ENCODE results near the gene FIBP.
"Not testable (repeated sequence)": the region's sequence is repeated elsewhere in the genome, so short reads cannot be mapped to it uniquely, and the experiment has no call there.

The FIBP gene

DNA sequence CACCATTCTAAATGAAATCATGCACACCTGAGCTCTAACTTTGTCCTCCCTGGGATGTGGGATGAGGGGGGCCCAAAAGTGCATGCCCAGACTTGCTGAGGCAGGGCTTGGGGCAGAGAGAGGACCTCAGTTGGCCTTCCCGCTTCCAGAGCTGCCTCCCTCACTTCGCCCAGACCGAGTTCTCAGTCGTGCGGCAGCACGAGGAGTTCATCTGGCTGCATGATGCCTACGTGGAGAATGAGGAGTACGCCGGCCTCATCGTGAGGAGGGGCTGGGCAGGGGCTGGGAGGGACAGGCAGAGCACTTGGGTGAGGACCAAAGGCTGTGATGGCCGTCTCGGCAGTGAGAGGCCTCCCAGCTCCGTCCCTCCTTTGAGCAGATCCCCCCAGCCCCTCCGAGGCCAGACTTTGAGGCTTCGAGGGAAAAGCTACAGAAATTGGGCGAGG, 38.5 kb downstream of the FIBP start:
- no peak overlapping the region for H2AFZ ChIP-seq (ENCODE audit: low read depth, low read length)
- H3K27ac ChIP-seq (ENCODE audit: low read length), result no peak overlapping the region
- H3K9me3 ChIP-seq (ENCODE audit: insufficient read depth, low read length, severe bottlenecking), result no peaks in the 10 kb centered on the region
- no peak overlapping the region for H3K9ac ChIP-seq (ENCODE audit: low read depth, low read length)
- peaks cover 41% of the 10 kb centered on the region for H4K20me1 ChIP-seq (ENCODE audit: insufficient read depth, low read length)
- H3K36me3 ChIP-seq (ENCODE audit: insufficient read depth, low read length), result peaks cover 36% of the 10 kb centered on the region
- H3K27me3 ChIP-seq (ENCODE audit: insufficient read depth, low read length, poor library complexity), result no peaks in the 10 kb centered on the region
- ATAC-seq (ENCODE audit: insufficient read depth, low read depth) (no peak), DNase-seq (no peak)
- no peak overlapping the region for H3K4me3 ChIP-seq (ENCODE audit: low read depth in 1 of 2, low read length in 2 of 2)
- no peak overlapping the region for H3K4me2 ChIP-seq (ENCODE audit: insufficient read depth, low read length)
- H3K79me2 ChIP-seq (ENCODE audit: insufficient read depth, low read length), result peaks cover 9% of the 10 kb centered on the region
- no peak for TF ChIP-seq EZH2 (IDR thresholded peaks at IDR 0.05; ENCODE audit: borderline replicate concordance, low read depth, low read length, severe bottlenecking)
- TF ChIP-seq, protein P1, sequence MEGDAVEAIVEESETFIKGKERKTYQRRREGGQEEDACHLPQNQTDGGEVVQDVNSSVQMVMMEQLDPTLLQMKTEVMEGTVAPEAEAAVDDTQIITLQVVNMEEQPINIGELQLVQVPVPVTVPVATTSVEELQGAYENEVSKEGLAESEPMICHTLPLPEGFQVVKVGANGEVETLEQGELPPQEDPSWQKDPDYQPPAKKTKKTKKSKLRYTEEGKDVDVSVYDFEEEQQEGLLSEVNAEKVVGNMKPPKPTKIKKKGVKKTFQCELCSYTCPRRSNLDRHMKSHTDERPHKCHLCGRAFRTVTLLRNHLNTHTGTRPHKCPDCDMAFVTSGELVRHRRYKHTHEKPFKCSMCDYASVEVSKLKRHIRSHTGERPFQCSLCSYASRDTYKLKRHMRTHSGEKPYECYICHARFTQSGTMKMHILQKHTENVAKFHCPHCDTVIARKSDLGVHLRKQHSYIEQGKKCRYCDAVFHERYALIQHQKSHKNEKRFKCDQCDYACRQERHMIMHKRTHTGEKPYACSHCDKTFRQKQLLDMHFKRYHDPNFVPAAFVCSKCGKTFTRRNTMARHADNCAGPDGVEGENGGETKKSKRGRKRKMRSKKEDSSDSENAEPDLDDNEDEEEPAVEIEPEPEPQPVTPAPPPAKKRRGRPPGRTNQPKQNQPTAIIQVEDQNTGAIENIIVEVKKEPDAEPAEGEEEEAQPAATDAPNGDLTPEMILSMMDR (IDR thresholded peaks at IDR 0.05; ENCODE audit: borderline replicate concordance, extremely low read depth, low read length, poor library complexity, severe bottlenecking), result no peak
- H3K4me1 ChIP-seq (ENCODE audit: insufficient read depth, low read length), result no peaks in the 10 kb centered on the region

DNA sequence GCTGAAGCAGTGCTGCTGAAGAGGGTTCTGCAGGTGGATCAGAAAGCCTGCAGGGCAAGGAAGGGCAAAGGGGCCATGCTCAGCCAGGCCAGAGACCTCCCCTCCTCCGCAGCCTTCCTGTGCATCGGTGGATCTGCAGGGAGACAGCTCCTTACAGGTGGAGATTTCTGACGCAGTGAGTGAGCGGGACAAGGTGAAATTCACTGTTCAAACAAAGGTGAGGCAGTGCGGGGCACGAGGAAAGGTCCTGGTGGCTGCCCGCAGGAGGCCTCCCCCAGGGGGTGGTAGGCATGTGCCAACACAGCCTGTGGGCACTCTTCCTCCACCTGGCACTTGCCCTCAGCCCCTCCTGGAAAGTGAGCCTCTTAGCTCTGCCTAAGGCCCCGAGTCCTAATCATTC, 38.9 kb downstream of the FIBP start:
- Histone ChIP-seq H3K27me3 (ENCODE audit: insufficient read depth, low read length, poor library complexity) (no peaks in the 10 kb centered on the region), H3K36me3 (ENCODE audit: insufficient read depth, low read length) (peaks cover 31% of the 10 kb centered on the region), H2AFZ (ENCODE audit: low read depth, low read length) (no peak overlapping the region), H3K79me2 (ENCODE audit: insufficient read depth, low read length) (peaks cover 5% of the 10 kb centered on the region), H3K4me2 (ENCODE audit: insufficient read depth, low read length) (no peak overlapping the region), H3K9ac (ENCODE audit: low read depth, low read length) (no peak overlapping the region), H3K9me3 (ENCODE audit: insufficient read depth, low read length, severe bottlenecking) (no peaks in the 10 kb centered on the region), H3K4me1 (ENCODE audit: insufficient read depth, low read length) (no peaks in the 10 kb centered on the region), H3K4me3 (ENCODE audit: low read depth in 1 of 2, low read length in 2 of 2) (no peak overlapping the region), H4K20me1 (ENCODE audit: insufficient read depth, low read length) (peaks cover 37% of the 10 kb centered on the region), H3K27ac (ENCODE audit: low read length) (no peak overlapping the region)
- TF ChIP-seq, protein P1 (IDR thresholded peaks at IDR 0.05; ENCODE audit: borderline replicate concordance, extremely low read depth, low read length, poor library complexity, severe bottlenecking), result no peak
- TF ChIP-seq EZH2 (IDR thresholded peaks at IDR 0.05; ENCODE audit: borderline replicate concordance, low read depth, low read length, severe bottlenecking), result no peak
- ATAC-seq (ENCODE audit: insufficient read depth, low read depth), result no peak
- DNase-seq, result no peak

DNA sequence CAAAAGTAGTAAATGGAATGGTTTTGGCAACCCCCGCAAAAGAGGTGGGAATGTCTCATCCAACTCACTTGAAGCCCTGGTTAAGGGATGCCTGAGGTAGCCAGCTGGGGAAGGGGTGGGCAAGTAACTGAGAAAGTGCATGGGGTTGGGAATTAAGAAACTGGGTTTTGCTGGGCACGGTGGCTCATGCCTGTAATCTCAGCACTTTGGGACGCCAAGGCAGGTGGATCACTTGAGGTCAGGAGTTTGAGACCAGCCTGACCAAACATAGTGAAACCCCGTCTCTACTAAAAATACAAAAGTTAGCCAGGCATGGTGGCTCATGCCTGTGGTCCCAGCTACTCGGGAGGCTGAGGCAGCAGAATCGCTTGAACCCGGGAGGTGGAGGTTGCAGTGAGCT, 39.6 kb downstream of the FIBP start:
- not testable (repeated sequence) for H3K4me2 ChIP-seq (ENCODE audit: insufficient read depth, low read length); H3K9ac ChIP-seq (ENCODE audit: low read depth, low read length); H3K79me2 ChIP-seq (ENCODE audit: insufficient read depth, low read length); H2AFZ ChIP-seq (ENCODE audit: low read depth, low read length); H3K27me3 ChIP-seq (ENCODE audit: insufficient read depth, low read length, poor library complexity); H3K27ac ChIP-seq (ENCODE audit: low read length); H3K4me1 ChIP-seq (ENCODE audit: insufficient read depth, low read length); DNase-seq; ATAC-seq (ENCODE audit: insufficient read depth, low read depth); H3K4me3 ChIP-seq (ENCODE audit: low read depth in 1 of 2, low read length in 2 of 2); H3K9me3 ChIP-seq (ENCODE audit: insufficient read depth, low read length, severe bottlenecking)
- peaks cover 25% of the 10 kb centered on the region for H3K36me3 ChIP-seq (ENCODE audit: insufficient read depth, low read length)
- H4K20me1 ChIP-seq (ENCODE audit: insufficient read depth, low read length), result peaks cover 30% of the 10 kb centered on the region

DNA sequence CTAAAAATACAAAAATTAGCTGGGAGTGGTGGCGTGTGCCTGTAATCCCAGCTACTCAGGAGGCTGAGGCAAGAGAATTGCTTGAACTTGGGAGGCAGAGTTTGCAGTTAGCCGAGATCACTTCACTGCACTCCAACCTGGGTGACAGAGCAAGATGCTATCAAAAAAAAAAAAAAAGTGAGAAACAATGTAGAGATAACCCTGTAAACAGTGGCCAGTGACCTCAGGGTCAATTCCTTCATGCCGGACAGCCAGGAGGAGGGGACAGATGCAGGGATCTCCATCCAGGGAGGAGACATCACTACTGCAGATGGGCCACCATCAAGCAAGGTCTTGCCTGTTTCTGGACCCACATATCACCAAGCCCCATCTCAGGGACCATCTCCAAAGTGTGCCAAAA, 40.5 kb downstream of the FIBP start:
- TF ChIP-seq EZH2 (IDR thresholded peaks at IDR 0.05; ENCODE audit: borderline replicate concordance, low read depth, low read length, severe bottlenecking), result no peak
- TF ChIP-seq, protein P1 (IDR thresholded peaks at IDR 0.05; ENCODE audit: borderline replicate concordance, extremely low read depth, low read length, poor library complexity, severe bottlenecking), result no peak
- H3K27ac ChIP-seq (ENCODE audit: low read length), result no peak overlapping the region
- H3K9ac ChIP-seq (ENCODE audit: low read depth, low read length), result no peak overlapping the region
- H3K4me1 ChIP-seq (ENCODE audit: insufficient read depth, low read length), result no peaks in the 10 kb centered on the region
- no peak overlapping the region for H3K4me3 ChIP-seq (ENCODE audit: low read depth in 1 of 2, low read length in 2 of 2)
- DNase-seq, result no peak
- H3K9me3 ChIP-seq (ENCODE audit: insufficient read depth, low read length, severe bottlenecking), result no peaks in the 10 kb centered on the region
- no peak overlapping the region for H2AFZ ChIP-seq (ENCODE audit: low read depth, low read length)
- ATAC-seq (ENCODE audit: insufficient read depth, low read depth), result no peak
- no peak overlapping the region for H3K4me2 ChIP-seq (ENCODE audit: insufficient read depth, low read length)
- H4K20me1 ChIP-seq (ENCODE audit: insufficient read depth, low read length), result peaks cover 20% of the 10 kb centered on the region; the same call in 1 of the 2 replicates
- H3K36me3 ChIP-seq (ENCODE audit: insufficient read depth, low read length), result peaks cover 15% of the 10 kb centered on the region
- no peaks in the 10 kb centered on the region for H3K79me2 ChIP-seq (ENCODE audit: insufficient read depth, low read length)
- H3K27me3 ChIP-seq (ENCODE audit: insufficient read depth, low read length, poor library complexity), result no peaks in the 10 kb centered on the region
